ENCODE data around the gene MYO9B.
A peak's percentile ranks its signal among the peaks of the same experiment; 100 is the strongest.

MYO9B gene

GRCh38 chr19:17061205-17061604 lies 14.4 kb upstream of the MYO9B start:
- no peak for DNase-seq

- no peak for DNase-seq
Measured at GRCh38 chr19:17061691-17062090, 13.9 kb upstream of the MYO9B start.

GRCh38 chr19:17063428-17063827 lies 12.1 kb upstream of the MYO9B start:
- no peak for DNase-seq

DNA sequence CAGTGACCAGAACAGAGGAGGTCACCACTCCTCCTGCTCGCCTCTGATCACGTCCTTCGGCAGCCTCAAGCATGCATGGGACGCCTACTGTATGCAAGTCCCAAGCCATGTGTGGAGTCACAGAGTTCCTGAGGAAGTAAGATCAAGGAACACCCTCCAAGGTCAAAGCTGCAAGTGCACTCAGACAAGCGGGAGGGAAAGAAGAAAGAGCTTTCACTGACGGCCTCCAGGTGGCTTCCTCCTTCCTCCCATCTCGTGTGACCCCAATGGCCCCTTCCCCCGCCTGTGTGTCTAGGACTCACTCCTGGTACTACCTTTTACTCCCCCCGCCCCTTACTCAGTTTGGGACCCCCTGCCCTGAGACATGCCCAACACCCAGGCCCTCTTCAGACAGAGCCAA lies 6.4 kb upstream of the MYO9B start:
- DNase-seq: no peak

GRCh38 chr19:17070421-17070820 lies 5.2 kb upstream of the MYO9B start:
- no peak for DNase-seq

GRCh38 chr19:17070912-17071311 lies 4.7 kb upstream of the MYO9B start:
- DNase-seq: no peak

DNA sequence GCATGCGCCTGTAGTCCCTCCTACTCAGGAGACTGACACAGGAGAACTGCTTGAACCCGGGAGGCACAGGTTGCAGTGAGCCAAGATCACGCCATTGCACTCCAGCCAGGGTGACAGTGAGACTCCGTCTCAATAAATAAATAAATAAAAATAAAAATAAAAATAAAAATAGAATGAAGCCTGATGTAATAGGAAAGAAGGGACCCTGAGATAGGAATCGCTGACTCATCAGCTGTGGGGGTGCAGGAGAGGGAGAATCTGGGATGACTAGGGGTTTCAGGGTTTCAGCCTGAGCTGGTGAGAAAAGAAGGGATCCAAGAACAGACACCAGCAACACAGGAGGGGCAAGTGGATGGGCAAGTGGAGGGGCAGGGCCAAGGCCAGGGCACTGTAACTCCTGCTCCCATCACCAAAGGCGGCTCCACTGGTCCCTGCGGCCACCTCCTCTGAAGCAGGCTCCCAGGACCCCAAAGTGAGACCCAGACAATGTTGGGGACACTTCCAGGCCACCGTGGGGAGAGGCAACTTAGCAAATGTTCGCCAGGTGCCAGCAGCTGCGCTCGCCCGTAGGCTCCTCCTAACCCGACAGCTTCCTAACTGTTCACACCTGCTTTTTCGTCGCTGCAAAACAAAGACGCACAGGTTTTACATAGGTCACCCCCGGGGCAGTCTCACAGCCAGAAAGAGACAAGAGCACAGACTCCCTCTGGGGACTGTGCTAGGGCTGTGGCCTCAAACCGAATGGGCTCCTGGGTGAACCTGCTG lies 1.5 kb upstream of the MYO9B start:
- DNase-seq: no peak

GRCh38 chr19:17074634-17075034 lies 943 bp upstream of the MYO9B start:
- DNase-seq: no peak

DNA sequence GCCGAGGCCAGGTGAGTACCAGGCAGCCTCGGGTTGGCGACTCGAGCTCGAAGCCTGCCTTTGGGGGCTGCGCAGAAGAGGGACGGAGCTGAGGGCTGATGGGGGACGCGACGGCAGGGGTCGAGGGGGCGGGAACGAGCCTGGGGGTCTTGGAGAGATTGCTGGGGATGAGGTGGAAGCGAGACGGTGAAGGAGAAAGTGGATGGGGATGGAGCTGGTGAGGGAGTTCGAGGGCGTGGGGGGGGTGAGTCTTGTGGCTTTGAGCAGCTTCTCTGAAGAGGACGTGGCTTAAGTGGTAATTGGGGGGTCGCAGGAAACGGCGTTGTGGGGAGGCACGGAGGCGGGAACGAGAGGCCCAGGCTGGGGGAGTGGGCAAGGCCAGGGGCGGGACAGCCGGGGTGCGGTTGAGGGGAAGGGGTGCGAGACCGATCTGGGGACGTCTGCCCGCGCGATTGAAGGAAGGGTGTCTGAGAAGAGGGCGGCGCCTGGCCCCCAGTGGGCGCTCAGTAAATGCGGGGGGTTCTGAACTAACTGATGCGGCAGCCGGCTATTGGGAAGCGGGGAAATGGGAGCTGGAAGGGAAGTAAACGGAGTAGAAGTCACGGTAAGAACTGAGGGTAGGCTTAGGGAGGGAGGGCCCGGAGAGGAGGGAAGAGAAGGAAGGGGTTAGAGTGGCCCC lies 426 bp downstream of the MYO9B start:
- DNase-seq: peak; percentile 16

DNA sequence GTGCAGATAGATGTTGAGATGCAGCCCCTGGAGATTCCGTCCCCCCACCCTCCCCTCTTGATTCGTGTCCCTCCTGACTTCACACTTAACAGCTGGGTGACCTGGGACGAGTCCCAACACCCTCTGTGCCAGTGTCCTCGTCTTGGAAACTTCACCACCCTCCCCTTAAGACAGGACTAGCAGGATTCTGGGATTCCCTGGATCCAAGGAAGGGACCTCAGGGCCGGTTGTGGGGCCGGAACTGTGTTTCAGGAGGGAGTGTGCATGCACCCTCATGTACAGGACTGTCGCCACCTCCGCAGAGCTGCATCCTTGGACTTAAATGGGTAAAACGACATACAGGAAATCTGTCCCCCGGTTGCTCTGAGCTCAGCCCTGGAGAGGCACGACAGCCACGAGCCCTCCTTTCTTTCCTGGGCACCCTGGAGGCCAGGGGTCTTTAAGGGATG lies 990 bp downstream of the MYO9B start:
- DNase-seq: no peak

GRCh38 chr19:17077447-17078028 lies 2.0 kb downstream of the MYO9B start:
- no peak for DNase-seq

GRCh38 chr19:17078036-17078919 lies 2.7 kb downstream of the MYO9B start:
- no peak for DNase-seq

GRCh38 chr19:17078920-17079709 lies 3.5 kb downstream of the MYO9B start:
- no peak for DNase-seq

DNA sequence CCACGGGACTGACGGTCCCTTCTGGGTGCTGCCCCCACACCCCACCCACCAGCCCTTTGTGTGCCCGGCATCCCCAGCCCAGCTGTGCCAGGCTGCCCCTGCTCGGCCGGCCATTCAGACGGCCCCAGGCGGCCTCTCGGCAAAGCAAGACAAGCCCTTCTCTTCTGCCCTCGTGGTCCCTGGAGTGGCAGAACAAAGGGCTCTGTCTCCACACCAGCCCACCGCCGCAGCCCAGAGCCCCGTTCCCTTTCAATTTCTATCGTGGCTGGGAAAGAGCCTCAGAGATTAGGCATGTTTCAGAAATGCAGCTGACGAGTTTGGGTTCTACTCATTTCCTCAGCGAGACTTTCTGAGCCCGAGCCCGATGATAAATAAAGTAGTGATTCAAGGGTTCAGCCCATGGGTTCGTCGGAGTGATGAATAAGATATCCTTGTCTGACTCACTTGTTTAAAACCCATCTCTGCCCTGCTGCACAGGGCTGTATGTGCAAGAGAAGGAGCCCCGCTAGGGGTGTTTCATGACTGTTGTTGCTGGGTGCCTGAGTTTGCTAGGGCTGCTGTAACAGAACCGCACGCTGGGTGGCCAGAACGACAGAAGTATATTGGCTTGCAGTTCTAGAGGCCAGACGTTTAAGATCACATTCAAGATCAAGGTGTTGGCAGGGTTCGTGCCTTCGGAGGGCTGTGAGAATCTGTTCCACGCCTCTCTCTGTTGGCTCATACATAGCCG lies 4.3 kb downstream of the MYO9B start:
- DNase-seq: peak; percentile 97

DNA sequence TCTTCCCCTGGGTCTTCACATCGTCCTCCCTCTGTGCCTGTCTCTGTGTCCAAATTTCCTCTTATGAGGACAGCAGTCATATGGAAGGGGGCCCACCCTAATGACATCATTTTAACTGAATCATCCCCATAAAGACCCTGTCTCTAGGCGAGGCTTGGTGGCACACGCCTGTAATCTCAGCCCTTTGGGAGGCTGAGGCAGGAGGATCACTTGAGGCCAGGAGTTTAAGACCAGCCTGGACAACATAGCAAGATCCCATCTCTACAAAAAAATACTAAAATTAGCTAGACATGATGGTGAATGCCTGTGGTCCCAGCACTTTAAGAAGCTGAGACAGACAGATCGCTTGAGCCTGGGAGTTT lies 4.8 kb downstream of the MYO9B start:
- DNase-seq: no peak

DNA sequence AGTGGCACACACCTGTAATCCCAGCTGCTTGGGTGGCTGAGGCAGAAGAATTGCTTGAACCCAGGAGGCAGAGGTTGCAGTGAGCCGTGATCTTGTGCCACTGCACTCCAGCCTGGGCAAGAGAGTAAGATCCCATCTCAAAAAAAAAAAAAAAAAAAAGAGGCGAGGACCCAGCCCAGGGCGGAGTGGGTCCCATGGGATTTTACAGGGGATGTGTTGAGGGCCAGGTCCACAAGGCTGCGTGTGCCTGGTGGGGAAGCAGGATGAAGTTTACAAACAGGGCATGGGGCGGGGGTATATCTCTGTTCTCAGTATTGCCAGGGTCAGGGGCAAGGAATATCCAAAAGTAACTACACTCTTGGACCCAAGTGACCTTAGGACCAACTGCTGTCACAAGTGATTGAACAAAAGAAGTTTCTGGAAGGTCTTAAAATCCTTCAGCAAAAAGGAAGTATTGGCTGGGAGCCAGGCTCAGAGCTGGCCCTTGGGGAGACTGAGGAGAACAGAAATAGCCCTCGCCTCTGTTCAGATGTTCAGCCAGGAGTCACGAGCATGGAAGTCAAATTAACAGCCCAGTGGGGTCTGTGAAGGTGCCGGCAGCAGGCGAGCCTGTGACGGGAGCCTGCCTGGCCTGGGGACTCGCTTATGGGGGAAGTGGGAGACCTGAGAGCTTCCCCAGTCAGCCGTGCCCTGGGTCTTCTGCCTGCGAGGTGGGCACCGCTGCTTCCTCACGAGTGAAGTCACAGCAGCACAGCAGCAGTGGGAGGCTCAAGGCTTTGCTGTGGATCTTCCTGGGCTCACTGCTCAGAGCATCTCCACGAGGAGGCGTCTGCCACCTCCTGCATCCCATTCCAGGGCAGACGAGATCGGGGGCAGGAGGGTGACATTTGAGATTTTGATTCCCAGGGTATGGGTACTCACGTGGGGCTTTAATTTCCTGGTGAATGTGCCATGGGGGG lies 6.4 kb downstream of the MYO9B start:
- no peak for DNase-seq

DNA sequence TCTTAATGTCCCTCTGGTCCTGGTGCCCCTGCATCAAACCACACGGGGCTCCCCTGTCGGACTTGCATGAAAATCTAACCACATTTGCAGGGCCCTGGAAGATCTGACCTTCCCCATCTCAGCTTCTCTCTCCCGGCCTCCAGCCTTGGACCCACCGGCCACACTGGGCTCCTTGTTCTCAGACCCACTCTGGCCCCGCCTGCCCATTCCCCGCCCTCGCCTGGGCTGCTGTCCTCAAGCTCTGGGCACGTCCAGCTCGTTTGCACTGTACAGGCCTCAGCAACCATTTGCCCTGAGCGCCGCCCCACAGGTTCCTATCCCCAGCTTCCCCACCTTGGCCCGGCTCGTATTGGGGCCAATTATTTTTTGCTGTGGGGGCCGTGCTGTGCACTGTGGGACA lies 10.5 kb downstream of the MYO9B start:
- no peak for DNase-seq

DNA sequence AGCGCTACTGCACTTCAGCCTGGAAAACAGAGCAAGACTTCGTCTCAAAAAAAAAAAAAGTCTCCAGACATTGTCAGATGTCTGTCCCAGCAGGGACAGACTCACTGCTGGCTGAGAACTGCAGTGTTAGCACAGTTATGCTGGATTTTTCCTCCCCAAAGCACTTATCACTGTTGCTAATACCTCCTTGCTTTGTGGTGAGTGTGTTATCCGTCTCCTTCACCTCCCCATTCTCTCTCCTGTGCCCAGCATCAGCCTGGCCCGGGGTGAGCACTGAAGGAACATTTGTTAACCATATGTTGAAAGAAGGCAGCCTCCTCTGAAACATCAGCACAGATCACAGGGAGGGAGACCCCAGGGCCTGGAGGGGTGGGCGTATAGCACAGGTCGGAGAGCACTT lies 11.3 kb downstream of the MYO9B start:
- no peak for DNase-seq

- no peak for DNase-seq
Measured at GRCh38 chr19:17088552-17088951, 13.0 kb downstream of the MYO9B start.

DNA sequence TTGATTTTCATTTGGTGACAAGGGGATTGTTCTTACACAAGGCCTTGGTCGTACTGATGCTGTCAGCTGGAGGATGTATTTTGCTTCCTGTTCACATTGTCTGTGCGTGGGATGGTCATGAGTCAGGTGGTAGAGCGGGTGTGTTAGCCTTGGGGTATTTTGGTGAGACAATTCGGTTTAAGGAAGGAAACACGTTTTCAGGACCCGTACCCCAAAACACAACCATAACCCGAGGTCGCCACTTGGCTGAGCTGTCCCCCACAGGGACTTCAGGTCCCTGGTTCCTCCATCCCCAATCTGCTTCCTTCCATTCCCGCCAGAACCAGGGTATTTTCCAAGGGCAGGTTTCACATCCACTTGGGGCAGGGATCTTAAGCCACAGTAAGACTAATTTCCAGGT lies 15.0 kb downstream of the MYO9B start:
- DNase-seq: no peak
